IPS-15b (cell line): ENCODE results near the gene GBGT1.

Experiments used
- H3K27me3 ChIP-seq: one replicate; pipeline ENCODE4 v1.6.1; 2013; ENCODE audit warnings: low read length; ENCODE audit not compliant: control insufficient read depth, insufficient read depth
- H3K36me3 ChIP-seq: one replicate; pipeline ENCODE4 v1.6.1; 2013; ENCODE audit warnings: low read length; ENCODE audit not compliant: control insufficient read depth, insufficient read depth
- H3K4me1 ChIP-seq: one replicate; pipeline ENCODE4 v1.6.1; 2013; ENCODE audit warnings: mild to moderate bottlenecking, low read length; ENCODE audit not compliant: control insufficient read depth, insufficient read depth
- H3K4me3 ChIP-seq: one replicate; pipeline ENCODE4 v1.5.1; 2013; ENCODE audit warnings: low read depth, low read length
- H3K9ac ChIP-seq: one replicate; pipeline ENCODE4 v1.6.1; 2013; ENCODE audit warnings: low read depth, mild to moderate bottlenecking, low read length
- H3K9me3 ChIP-seq: one replicate; pipeline ENCODE4 v1.6.1; 2013; ENCODE audit warnings: mild to moderate bottlenecking, low read length; ENCODE audit not compliant: control insufficient read depth, insufficient read depth

Gene GBGT1

DNA sequence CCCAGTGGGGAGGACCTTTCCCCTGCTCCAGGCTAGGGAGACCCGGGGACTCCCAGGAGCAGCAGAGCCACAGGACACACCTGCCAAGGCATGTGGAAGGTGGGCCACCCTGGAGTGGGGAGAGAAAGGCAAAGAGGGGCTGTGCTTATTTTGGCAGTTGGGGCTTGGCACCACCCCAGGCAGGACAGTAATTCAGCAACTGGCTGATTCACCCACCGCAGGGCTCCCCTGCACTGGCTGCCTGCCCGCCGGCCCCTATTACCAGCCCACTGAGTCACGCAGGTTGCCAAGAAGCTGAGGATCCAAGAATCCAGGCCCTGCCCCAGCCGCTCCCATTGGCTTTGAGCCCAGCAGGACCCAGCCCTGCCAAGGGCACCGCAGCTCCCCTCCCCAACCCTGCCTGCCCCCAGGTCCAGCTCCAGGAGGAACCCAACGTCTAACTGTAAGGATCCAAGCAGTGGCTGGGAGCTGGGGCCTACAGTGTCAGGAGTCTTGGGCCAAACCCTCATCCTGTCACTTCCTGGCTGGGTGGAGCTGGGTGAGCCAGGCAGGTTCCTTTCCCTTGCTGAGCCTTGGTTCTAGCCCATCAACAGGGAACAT is 28.5 kb downstream of the GBGT1 start:
- H3K4me3 ChIP-seq = no peak overlapping the region
- no peaks in the 10 kb centered on the region for H3K4me1 ChIP-seq
- H3K36me3 ChIP-seq = no peaks in the 10 kb centered on the region
- H3K27me3 ChIP-seq = no peaks in the 10 kb centered on the region
- no peak overlapping the region for H3K9ac ChIP-seq
- no peaks in the 10 kb centered on the region for H3K9me3 ChIP-seq

DNA sequence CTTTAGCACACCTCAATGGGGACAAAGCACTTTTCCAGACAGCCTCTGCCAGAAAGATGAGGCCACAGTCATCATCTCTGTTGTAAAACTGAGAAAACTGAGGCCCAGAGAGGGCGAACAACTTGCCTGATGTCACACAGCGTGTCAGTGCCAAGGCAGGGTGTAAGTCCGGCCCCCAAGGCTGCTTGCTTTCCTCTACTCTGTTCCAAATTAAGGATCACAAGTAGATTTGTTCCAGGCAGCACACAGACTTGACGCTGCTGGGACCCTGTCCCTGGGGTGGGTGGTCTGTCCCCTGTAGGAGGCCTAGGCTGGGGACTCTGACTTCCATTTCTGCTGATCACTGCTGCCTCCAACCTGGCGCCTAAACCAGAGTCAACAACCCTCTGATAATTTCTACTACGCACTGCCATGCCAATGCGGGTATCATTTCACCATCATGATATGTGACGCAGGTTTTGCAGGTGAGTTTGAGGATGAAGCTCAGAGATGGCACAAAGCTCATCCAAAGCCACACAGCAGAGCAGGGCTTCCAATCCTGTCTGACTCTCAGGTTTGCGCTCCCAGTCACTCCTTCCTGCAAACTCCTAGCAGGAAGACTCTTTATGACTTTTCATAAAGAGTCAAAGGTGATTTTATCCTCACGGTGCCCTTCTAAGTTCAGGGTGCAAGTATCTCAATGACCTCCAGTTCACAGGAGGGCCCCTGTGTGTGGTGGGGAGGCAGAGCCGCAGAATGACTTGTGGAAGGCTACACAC is 29.1 kb downstream of the GBGT1 start:
- Histone ChIP-seq H3K27me3 (no peaks in the 10 kb centered on the region), H3K9ac (peak overlapping the region; percentile 26), H3K36me3 (no peaks in the 10 kb centered on the region), H3K4me3 (no peak overlapping the region), H3K9me3 (no peaks in the 10 kb centered on the region), H3K4me1 (no peaks in the 10 kb centered on the region)

- H3K36me3 ChIP-seq = no peaks in the 10 kb centered on the region
- no peaks in the 10 kb centered on the region for H3K4me1 ChIP-seq
- H3K9me3 ChIP-seq = no peaks in the 10 kb centered on the region
- no peaks in the 10 kb centered on the region for H3K27me3 ChIP-seq
- H3K4me3 ChIP-seq = no peak overlapping the region
- H3K9ac ChIP-seq = no peak overlapping the region
These were observed 29.9 kb downstream of the GBGT1 start for GRCh38 chr9:133133681-133134387.

DNA sequence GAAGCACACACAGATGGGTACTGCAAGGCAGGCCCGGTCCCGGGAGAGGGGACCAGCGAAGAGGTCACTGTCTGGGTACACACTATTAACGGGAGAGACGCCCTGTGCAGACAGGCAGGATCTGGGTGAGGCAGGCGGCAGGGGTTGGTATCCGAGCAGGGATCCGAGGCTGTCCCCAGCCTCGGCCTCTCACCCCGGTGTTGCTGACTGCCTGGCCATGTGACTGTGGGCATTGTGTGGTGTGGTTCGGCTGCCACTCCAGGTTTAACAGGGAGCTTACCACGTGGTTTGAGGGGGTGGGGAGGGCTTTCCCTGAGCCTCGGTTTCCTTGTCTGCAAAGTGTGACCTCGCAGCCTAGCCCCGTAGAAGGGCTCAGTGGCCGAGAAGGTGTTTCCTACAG is 31.5 kb downstream of the GBGT1 start:
- no peaks in the 10 kb centered on the region for H3K4me1 ChIP-seq
- H3K4me3 ChIP-seq = no peak overlapping the region
- no peaks in the 10 kb centered on the region for H3K9me3 ChIP-seq
- H3K27me3 ChIP-seq = no peaks in the 10 kb centered on the region
- H3K36me3 ChIP-seq = no peaks in the 10 kb centered on the region
- no peak overlapping the region for H3K9ac ChIP-seq

- no peaks in the 10 kb centered on the region for H3K36me3 ChIP-seq
- no peaks in the 10 kb centered on the region for H3K4me1 ChIP-seq
- H3K4me3 ChIP-seq = no peak overlapping the region
- H3K9ac ChIP-seq = no peak overlapping the region
- H3K9me3 ChIP-seq = no peaks in the 10 kb centered on the region
- no peaks in the 10 kb centered on the region for H3K27me3 ChIP-seq
These were observed 32.2 kb downstream of the GBGT1 start for GRCh38 chr9:133131506-133131905.

GRCh38 chr9:133130685-133131244 is 32.9 kb downstream of the GBGT1 start:
- H3K36me3 ChIP-seq = no peaks in the 10 kb centered on the region
- no peaks in the 10 kb centered on the region for H3K27me3 ChIP-seq
- no peak overlapping the region for H3K4me3 ChIP-seq
- no peaks in the 10 kb centered on the region for H3K4me1 ChIP-seq
- H3K9ac ChIP-seq = no peak overlapping the region
- H3K9me3 ChIP-seq = no peaks in the 10 kb centered on the region

DNA sequence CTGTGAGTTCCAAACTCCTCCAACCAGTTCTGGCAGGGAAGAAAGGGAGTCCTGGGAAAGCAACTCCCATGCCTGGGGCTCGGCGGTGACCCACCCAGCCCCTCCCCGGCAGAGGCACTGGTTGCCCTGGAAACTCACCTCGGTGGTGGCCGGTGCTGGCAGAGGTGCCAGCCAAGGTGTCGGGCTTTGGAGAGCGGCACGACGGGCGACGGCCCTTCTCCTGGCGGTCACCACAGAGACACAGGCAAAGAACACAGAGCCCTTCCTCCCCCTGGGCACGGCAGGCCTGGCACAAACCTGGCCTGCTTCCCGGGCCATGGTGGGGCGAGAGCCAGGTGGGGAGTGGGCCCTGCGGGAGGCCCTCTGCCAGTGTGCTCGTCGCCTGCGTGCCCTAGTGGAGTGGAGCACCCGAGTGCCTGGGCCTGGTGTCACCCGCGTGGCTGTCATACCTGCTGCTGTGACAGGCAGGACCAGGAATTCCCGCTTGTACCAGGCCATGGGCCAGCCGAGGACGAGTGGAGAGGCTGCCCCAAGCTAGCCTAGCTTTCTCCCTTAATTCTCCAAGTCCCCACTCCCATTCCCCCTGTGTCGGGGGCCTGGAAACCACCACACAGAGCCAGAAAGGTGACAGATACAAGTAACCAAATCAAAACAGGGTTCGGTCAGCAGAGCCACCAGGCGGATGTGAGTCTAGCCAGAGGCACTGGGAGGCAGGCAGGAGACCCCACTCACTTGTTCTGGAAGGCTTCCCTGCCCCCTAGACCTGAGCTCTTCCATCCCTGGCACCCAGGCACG is 34.5 kb downstream of the GBGT1 start:
- H3K4me3 ChIP-seq = no peak overlapping the region
- H3K9me3 ChIP-seq = no peaks in the 10 kb centered on the region
- no peak overlapping the region for H3K9ac ChIP-seq
- H3K4me1 ChIP-seq = no peaks in the 10 kb centered on the region
- no peaks in the 10 kb centered on the region for H3K36me3 ChIP-seq
- H3K27me3 ChIP-seq = no peaks in the 10 kb centered on the region

GRCh38 chr9:133128152-133128551 is 35.6 kb downstream of the GBGT1 start:
- Histone ChIP-seq H3K9ac (no peak overlapping the region), H3K9me3 (no peaks in the 10 kb centered on the region), H3K27me3 (no peaks in the 10 kb centered on the region), H3K4me1 (no peaks in the 10 kb centered on the region), H3K36me3 (no peaks in the 10 kb centered on the region), H3K4me3 (no peak overlapping the region)

- Histone ChIP-seq H3K36me3 (no peaks in the 10 kb centered on the region), H3K27me3 (no peaks in the 10 kb centered on the region), H3K4me1 (no peaks in the 10 kb centered on the region), H3K9ac (no peak overlapping the region), H3K9me3 (no peaks in the 10 kb centered on the region), H3K4me3 (no peak overlapping the region)
These were observed 36.3 kb downstream of the GBGT1 start for GRCh38 chr9:133127340-133127981.

GRCh38 chr9:133126697-133127339 is 36.9 kb downstream of the GBGT1 start:
- no peaks in the 10 kb centered on the region for H3K4me1 ChIP-seq
- H3K27me3 ChIP-seq = peaks cover 4% of the 10 kb centered on the region
- no peak overlapping the region for H3K9ac ChIP-seq
- no peaks in the 10 kb centered on the region for H3K9me3 ChIP-seq
- H3K4me3 ChIP-seq = no peak overlapping the region
- H3K36me3 ChIP-seq = no peaks in the 10 kb centered on the region
